ENCODE data around the gene JAML. TPM values are rescaled to one million over a fixed set of nuclear protein-coding genes. Genes with fewer than 3 reads are reported as not detected.

Gene JAML
- total and polyA plus RNA-seq, 2 of the 13 experiments (the other 11 are each of a cell fraction or from before 2014, with no cell fraction given): 2.0 to 3.3 TPM

DNA sequence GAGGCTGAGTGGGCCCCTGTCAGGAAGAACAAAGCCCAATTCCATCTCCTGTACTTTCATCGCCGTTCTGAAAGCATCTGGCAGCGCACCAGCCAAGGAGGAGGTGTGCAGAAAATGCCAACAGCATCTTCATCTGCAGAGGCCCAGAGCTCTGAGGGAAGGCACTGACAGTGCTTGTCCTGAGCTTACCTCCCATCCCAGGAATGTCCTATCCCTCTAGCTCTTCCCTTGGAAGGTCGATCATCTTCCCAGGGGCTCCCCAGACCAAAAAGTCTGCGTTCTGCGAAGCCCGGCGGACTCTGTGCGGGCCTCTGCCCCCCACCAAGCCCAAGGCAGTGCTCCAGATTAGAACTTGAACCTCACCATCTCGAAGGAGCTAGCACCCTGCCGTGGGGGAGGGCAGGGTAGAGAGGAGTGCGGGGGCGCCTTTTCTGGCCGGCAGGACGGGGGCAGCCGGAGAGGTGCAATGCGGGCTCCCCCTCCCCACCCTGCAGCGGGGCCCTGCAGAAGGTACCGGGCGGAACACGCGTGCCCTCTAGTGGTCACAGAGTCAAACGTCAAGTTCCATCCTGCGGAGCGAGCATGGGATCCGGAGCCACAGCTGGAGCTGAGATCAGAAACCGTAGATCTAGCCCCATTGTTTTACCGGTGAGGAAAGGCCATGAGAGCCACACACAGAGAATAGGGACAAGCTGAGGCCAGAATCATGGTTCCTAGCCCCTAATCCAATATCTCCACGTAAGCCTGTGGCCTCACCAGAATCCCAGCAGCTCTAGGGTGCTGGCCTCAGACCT is 53.3 kb downstream of the JAML start (continued):
- 0 out of 2 replicates have a peak, but pooled peaks have one; percentile 23 for TF ChIP-seq ZNF331 (CRISPR knock-in tag; IDR thresholded peaks at IDR 0.05)
- TF ChIP-seq MIER2 (CRISPR knock-in tag; IDR thresholded peaks at IDR 0.05): no peak
- TF ChIP-seq NPAS2 (CRISPR knock-in tag; IDR thresholded peaks at IDR 0.05; ENCODE audit: borderline replicate concordance): no peak
- TF ChIP-seq NR1H2 (CRISPR knock-in tag; IDR thresholded peaks at IDR 0.05; ENCODE audit: borderline replicate concordance, low read depth): no peak
- TF ChIP-seq, protein P1, sequence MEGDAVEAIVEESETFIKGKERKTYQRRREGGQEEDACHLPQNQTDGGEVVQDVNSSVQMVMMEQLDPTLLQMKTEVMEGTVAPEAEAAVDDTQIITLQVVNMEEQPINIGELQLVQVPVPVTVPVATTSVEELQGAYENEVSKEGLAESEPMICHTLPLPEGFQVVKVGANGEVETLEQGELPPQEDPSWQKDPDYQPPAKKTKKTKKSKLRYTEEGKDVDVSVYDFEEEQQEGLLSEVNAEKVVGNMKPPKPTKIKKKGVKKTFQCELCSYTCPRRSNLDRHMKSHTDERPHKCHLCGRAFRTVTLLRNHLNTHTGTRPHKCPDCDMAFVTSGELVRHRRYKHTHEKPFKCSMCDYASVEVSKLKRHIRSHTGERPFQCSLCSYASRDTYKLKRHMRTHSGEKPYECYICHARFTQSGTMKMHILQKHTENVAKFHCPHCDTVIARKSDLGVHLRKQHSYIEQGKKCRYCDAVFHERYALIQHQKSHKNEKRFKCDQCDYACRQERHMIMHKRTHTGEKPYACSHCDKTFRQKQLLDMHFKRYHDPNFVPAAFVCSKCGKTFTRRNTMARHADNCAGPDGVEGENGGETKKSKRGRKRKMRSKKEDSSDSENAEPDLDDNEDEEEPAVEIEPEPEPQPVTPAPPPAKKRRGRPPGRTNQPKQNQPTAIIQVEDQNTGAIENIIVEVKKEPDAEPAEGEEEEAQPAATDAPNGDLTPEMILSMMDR (CRISPR knock-in tag; IDR thresholded peaks at IDR 0.05): peak; percentile 97
- TF ChIP-seq GATAD1 (CRISPR knock-in tag; IDR thresholded peaks at IDR 0.05): 0 out of 2 replicates have a peak, but pooled peaks have one; percentile 39
- TF ChIP-seq, protein P2, sequence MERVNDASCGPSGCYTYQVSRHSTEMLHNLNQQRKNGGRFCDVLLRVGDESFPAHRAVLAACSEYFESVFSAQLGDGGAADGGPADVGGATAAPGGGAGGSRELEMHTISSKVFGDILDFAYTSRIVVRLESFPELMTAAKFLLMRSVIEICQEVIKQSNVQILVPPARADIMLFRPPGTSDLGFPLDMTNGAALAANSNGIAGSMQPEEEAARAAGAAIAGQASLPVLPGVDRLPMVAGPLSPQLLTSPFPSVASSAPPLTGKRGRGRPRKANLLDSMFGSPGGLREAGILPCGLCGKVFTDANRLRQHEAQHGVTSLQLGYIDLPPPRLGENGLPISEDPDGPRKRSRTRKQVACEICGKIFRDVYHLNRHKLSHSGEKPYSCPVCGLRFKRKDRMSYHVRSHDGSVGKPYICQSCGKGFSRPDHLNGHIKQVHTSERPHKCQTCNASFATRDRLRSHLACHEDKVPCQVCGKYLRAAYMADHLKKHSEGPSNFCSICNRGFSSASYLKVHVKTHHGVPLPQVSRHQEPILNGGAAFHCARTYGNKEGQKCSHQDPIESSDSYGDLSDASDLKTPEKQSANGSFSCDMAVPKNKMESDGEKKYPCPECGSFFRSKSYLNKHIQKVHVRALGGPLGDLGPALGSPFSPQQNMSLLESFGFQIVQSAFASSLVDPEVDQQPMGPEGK (CRISPR knock-in tag; IDR thresholded peaks at IDR 0.05): peak; percentile 77
- no peak for TF ChIP-seq ZNF629 (CRISPR knock-in tag; conservative IDR thresholded peaks at IDR 0.05)
- TF ChIP-seq TSC22D2 (CRISPR knock-in tag; IDR thresholded peaks at IDR 0.05; ENCODE audit: borderline replicate concordance): peak; percentile 67; the same call in 1 of the 2 replicates
- TF ChIP-seq FOSL1 (CRISPR knock-in tag; IDR thresholded peaks at IDR 0.05; ENCODE audit: borderline replicate concordance): no peak
- TF ChIP-seq ZNF124 (CRISPR knock-in tag; IDR thresholded peaks at IDR 0.05): no peak
- TF ChIP-seq ETV5 (CRISPR knock-in tag; IDR thresholded peaks at IDR 0.05; ENCODE audit: borderline replicate concordance): no peak
- TF ChIP-seq ZNF720 (CRISPR knock-in tag; IDR thresholded peaks at IDR 0.05): no peak
- TF ChIP-seq ZNF598 (CRISPR knock-in tag; IDR thresholded peaks at IDR 0.05; ENCODE audit: borderline replicate concordance): no peak
- TF ChIP-seq, protein P3, sequence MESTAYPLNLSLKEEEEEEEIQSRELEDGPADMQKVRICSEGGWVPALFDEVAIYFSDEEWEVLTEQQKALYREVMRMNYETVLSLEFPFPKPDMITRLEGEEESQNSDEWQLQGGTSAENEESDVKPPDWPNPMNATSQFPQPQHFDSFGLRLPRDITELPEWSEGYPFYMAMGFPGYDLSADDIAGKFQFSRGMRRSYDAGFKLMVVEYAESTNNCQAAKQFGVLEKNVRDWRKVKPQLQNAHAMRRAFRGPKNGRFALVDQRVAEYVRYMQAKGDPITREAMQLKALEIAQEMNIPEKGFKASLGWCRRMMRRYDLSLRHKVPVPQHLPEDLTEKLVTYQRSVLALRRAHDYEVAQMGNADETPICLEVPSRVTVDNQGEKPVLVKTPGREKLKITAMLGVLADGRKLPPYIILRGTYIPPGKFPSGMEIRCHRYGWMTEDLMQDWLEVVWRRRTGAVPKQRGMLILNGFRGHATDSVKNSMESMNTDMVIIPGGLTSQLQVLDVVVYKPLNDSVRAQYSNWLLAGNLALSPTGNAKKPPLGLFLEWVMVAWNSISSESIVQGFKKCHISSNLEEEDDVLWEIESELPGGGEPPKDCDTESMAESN (CRISPR knock-in tag; conservative IDR thresholded peaks at IDR 0.05): no peak
- peak; percentile 34; the same call in 1 of the 2 replicates for TF ChIP-seq PPARG (CRISPR knock-in tag; conservative IDR thresholded peaks at IDR 0.05)
- TF ChIP-seq ZNF891 (CRISPR knock-in tag; IDR thresholded peaks at IDR 0.05): no peak
- TF ChIP-seq ZC3H4 (CRISPR knock-in tag; IDR thresholded peaks at IDR 0.05; ENCODE audit: borderline replicate concordance): no peak
- no peak for TF ChIP-seq ZNF569 (CRISPR knock-in tag; IDR thresholded peaks at IDR 0.05; ENCODE audit: borderline replicate concordance)
- TF ChIP-seq BCL6 (CRISPR knock-in tag; IDR thresholded peaks at IDR 0.05): 0 out of 2 replicates have a peak, but pooled peaks have one; percentile 13
- TF ChIP-seq HOXA5 (CRISPR knock-in tag; IDR thresholded peaks at IDR 0.05): 0 out of 2 replicates have a peak, but pooled peaks have one; percentile 43
- TF ChIP-seq ATM (IDR thresholded peaks at IDR 0.05; ENCODE audit: borderline replicate concordance): no peak
- TF ChIP-seq KLF6 (CRISPR knock-in tag; IDR thresholded peaks at IDR 0.05): no peak
- TF ChIP-seq ZNF460 (CRISPR knock-in tag; IDR thresholded peaks at IDR 0.05; ENCODE audit: borderline replicate concordance): no peak
- 0 out of 2 replicates have a peak, but pooled peaks have one; percentile 26 for TF ChIP-seq NCOA2 (CRISPR knock-in tag; IDR thresholded peaks at IDR 0.05)
- TF ChIP-seq TMF1 (CRISPR knock-in tag; IDR thresholded peaks at IDR 0.05; ENCODE audit: low read depth): no peak
